ENCODE data around the gene ZNF184. TPM values are rescaled to one million over a fixed set of nuclear protein-coding genes. Genes with fewer than 3 reads are reported as not detected.

The ZNF184 gene
- total RNA-seq, 2 experiments from 2014 or later = 19.6 to 21.1 TPM

DNA sequence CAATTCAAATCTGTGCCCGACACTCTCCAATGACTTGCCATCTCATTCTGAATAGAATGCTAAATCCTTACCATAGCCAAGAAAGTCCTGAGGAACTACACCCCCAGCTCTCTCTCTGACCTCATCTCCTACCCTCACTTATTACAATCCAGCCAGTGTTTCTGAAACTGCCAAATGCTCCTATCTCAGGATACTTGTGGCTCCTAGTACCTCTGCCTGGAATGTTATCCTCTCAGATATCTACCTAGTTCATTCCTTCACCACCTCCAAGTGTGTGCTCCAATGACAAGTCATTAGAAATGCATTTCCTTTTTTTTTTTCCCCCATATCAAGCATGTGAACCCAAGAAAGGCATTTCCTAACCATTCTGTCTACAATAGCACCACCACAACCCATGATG is 24.4 kb downstream of the ZNF184 start:
- POLR2A ChIA-PET = no interaction called here

DNA sequence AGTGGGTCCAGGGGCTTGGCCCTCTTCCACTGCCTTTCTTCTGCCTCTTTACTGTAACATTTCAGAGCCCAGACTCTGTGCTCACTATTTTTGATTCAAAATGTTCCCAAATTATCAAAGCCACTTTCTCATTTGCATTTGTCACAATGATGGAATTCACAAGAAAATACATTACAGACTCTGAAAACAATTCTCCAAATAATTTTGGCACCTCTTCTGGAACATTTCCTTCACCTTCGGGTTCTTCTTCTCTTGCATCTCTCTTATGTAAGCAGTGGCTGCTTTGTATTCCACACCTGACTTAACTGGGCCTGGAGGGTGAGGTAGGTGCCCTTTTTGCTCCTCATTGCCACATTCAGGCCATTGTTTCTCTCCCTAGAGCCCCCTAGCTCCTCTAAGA is 30.0 kb downstream of the ZNF184 start:
- H3K9me3 ChIP-seq (ENCODE audit: control insufficient read depth in 1 of 2, insufficient read depth in 1 of 2, low read length in 2 of 2) = peaks cover 30 to 42% of the 10 kb centered on the region in 2 experiments
- H3K27ac Mint-ChIP-seq = no peak overlapping the region

More for the DNA sequence above, 24.4 kb downstream of the ZNF184 start:
- intact Hi-C loops (cut with DNase I, micrococcal nuclease) = no loop called here
- ATAC-seq (ENCODE audit: poor library complexity) (no peak), DNase-seq (no peak)
- H3K27me3 Mint-ChIP-seq = no peaks in the 10 kb centered on the region
- peaks cover 38% of the 10 kb centered on the region for H3K9me3 Mint-ChIP-seq
- CTCF ChIA-PET = no interaction called here
- Histone ChIP-seq H3K4me3 (ENCODE audit: low read length) (no peak overlapping the region), H3K9me3 (ENCODE audit: control insufficient read depth in 1 of 2, insufficient read depth in 1 of 2, low read length in 2 of 2) (peaks cover 23 to 94% of the 10 kb centered on the region in 2 experiments), H3K27me3 (ENCODE audit: control insufficient read depth in 1 of 2, insufficient read depth in 2 of 2, low read length in 2 of 2) (no peaks in the 10 kb centered on the region), H3K4me1 (ENCODE audit: insufficient read depth, low read length) (no peaks in the 10 kb centered on the region), H3K27ac (ENCODE audit: low read depth in 1 of 2, low read length in 2 of 2) (no peak overlapping the region), H3K36me3 (ENCODE audit: insufficient read depth, low read length) (peaks cover 24% of the 10 kb centered on the region)
- no peaks in the 10 kb centered on the region for H3K4me1 Mint-ChIP-seq (ENCODE audit: low read depth)
- TF ChIP-seq, protein P1, sequence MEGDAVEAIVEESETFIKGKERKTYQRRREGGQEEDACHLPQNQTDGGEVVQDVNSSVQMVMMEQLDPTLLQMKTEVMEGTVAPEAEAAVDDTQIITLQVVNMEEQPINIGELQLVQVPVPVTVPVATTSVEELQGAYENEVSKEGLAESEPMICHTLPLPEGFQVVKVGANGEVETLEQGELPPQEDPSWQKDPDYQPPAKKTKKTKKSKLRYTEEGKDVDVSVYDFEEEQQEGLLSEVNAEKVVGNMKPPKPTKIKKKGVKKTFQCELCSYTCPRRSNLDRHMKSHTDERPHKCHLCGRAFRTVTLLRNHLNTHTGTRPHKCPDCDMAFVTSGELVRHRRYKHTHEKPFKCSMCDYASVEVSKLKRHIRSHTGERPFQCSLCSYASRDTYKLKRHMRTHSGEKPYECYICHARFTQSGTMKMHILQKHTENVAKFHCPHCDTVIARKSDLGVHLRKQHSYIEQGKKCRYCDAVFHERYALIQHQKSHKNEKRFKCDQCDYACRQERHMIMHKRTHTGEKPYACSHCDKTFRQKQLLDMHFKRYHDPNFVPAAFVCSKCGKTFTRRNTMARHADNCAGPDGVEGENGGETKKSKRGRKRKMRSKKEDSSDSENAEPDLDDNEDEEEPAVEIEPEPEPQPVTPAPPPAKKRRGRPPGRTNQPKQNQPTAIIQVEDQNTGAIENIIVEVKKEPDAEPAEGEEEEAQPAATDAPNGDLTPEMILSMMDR (IDR thresholded peaks at IDR 0.05) = no peak
- no peak overlapping the region for H3K4me3 Mint-ChIP-seq
- peaks cover 76% of the 10 kb centered on the region for H3K36me3 Mint-ChIP-seq (ENCODE audit: low read depth)
- no peak overlapping the region for H3K27ac Mint-ChIP-seq

GRCh38 chr6:27441001-27441400 is 31.9 kb downstream of the ZNF184 start:
- ChIA-PET CTCF (no interaction called here), POLR2A (no interaction called here)
- intact Hi-C loops (cut with DNase I, micrococcal nuclease) = no loop called here
- Mint-ChIP-seq H3K27me3 (no peaks in the 10 kb centered on the region), H3K9me3 (peaks cover 8% of the 10 kb centered on the region), H3K4me1 (ENCODE audit: low read depth) (no peaks in the 10 kb centered on the region), H3K4me3 (no peak overlapping the region), H3K27ac (no peak overlapping the region), H3K36me3 (ENCODE audit: low read depth) (peaks cover 19% of the 10 kb centered on the region)
- peaks cover 18 to 36% of the 10 kb centered on the region in 2 experiments for H3K9me3 ChIP-seq (ENCODE audit: control insufficient read depth in 1 of 2, insufficient read depth in 1 of 2, low read length in 2 of 2)
- TF ChIP-seq, protein P1 (IDR thresholded peaks at IDR 0.05) = no peak
- H3K27me3 ChIP-seq (ENCODE audit: control insufficient read depth in 1 of 2, insufficient read depth in 2 of 2, low read length in 2 of 2) = no peaks in the 10 kb centered on the region
- no peak overlapping the region for H3K4me3 ChIP-seq (ENCODE audit: low read length)
- no peak for ATAC-seq (ENCODE audit: poor library complexity)
- no peak for DNase-seq
- H3K27ac ChIP-seq (ENCODE audit: low read depth in 1 of 2, low read length in 2 of 2) = no peak overlapping the region
- no peaks in the 10 kb centered on the region for H3K36me3 ChIP-seq (ENCODE audit: insufficient read depth, low read length)
- H3K4me1 ChIP-seq (ENCODE audit: insufficient read depth, low read length) = no peaks in the 10 kb centered on the region

More for the DNA sequence above, 30.0 kb downstream of the ZNF184 start:
- no peak overlapping the region for H3K27ac ChIP-seq (ENCODE audit: low read depth in 1 of 2, low read length in 2 of 2)
- Mint-ChIP-seq H3K27me3 (no peaks in the 10 kb centered on the region), H3K4me3 (no peak overlapping the region), H3K4me1 (ENCODE audit: low read depth) (no peaks in the 10 kb centered on the region), H3K9me3 (peaks cover 11% of the 10 kb centered on the region), H3K36me3 (ENCODE audit: low read depth) (peaks cover 34% of the 10 kb centered on the region)
- no peaks in the 10 kb centered on the region for H3K4me1 ChIP-seq (ENCODE audit: insufficient read depth, low read length)
- TF ChIP-seq, protein P1 (IDR thresholded peaks at IDR 0.05) = no peak
- intact Hi-C loops (cut with DNase I, micrococcal nuclease) = no loop called here
- ATAC-seq (ENCODE audit: poor library complexity) (no peak), DNase-seq (no peak)
- no peaks in the 10 kb centered on the region for H3K27me3 ChIP-seq (ENCODE audit: control insufficient read depth in 1 of 2, insufficient read depth in 2 of 2, low read length in 2 of 2)
- ChIA-PET POLR2A (no interaction called here), CTCF (no interaction called here)
- H3K4me3 ChIP-seq (ENCODE audit: low read length) = no peak overlapping the region
- no peaks in the 10 kb centered on the region for H3K36me3 ChIP-seq (ENCODE audit: insufficient read depth, low read length)

All from CD4-positive, alpha-beta T cell (primary cell).